Measurements from ENCODE around the gene ZNF556. TPM values are rescaled to one million over a fixed set of nuclear protein-coding genes. Genes with fewer than 3 reads are reported as not detected.

The ZNF556 gene
- polyA plus RNA-seq, 2 of the 4 experiments (the other 2 are of a cell fraction) = not detected

DNA sequence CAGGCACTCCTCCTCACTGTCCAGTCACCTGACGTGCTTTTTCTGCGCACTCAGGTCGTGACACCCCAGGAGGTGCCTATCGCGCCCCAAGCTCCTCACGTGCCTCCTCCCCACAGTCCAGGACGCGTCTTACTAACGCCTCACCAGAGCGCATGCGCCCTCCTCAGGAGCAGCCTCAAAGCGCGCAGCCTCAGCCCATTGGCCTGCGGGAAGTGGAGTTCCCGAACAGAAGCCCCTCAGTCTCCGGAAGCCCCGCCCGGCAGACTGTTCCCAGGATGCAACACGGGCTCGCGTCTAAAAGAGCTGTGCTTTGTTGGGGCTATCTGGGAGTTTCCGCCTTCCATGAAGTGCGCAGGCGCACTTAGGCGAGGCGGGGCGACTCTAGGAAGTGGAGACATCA is 8.3 kb upstream of the ZNF556 start:
- ATAC-seq = no peak
- Histone ChIP-seq H3K4me3 (no peak overlapping the region), H3K4me2 (no peak overlapping the region), H3K4me1 (no peaks in the 10 kb centered on the region), H3K27ac (no peak overlapping the region), H3K9me3 (peaks cover 49% of the 10 kb centered on the region)
- no peak for DNase-seq (ENCODE audit: low read depth in 1 of 2, low spot score in 1 of 2)
- no peak for FAIRE-seq
- POLR2A ChIA-PET = interaction anchor here (0.5 kb wide), 1 partner anchor 412 kb away, joined by 3 read pairs; no protein-coding TSS in a partner anchor
- TF ChIP-seq RNF2 (IDR thresholded peaks at IDR 0.05; ENCODE audit: borderline replicate concordance, low read depth) = no peak
- no peak for TF ChIP-seq EHF (CRISPR knock-in tag; IDR thresholded peaks at IDR 0.05)
- CTCF ChIA-PET = interaction anchor here (0.6 kb wide), 1 partner anchor 39 kb away, joined by 3 read pairs; the partner anchor contains the start of gene ZNF554
- WGBS (ENCODE audit: missing lambda C conversion rate) = 80% methylated on average over 23 of the region's 27 CpGs

GRCh38 chr19:2863816-2864215 is 3.3 kb upstream of the ZNF556 start:
- peaks cover 26% of the 10 kb centered on the region; the same call in 2 of the 3 replicates for H3K9me3 ChIP-seq
- ATAC-seq (no peak), DNase-seq (ENCODE audit: low read depth in 1 of 2, low spot score in 1 of 2) (no peak), FAIRE-seq (no peak)
- ChIA-PET CTCF (interaction anchor here (0.6 kb wide), 1 partner anchor 24 kb away, joined by 3 read pairs; no protein-coding TSS in a partner anchor), POLR2A (no interaction called here)
- 19% methylated on average over 8 of the region's 10 CpGs for WGBS (ENCODE audit: missing lambda C conversion rate)
- H3K27ac ChIP-seq = no peak overlapping the region
- H3K4me3 ChIP-seq = no peak overlapping the region
- H3K4me1 ChIP-seq = no peaks in the 10 kb centered on the region
- no peak overlapping the region for H3K4me2 ChIP-seq
- TF ChIP-seq EHMT2 (IDR thresholded peaks at IDR 0.05; ENCODE audit: low read depth) = no peak
- TF ChIP-seq REST (IDR thresholded peaks at IDR 0.05) = no peak
- TF ChIP-seq, protein P1, sequence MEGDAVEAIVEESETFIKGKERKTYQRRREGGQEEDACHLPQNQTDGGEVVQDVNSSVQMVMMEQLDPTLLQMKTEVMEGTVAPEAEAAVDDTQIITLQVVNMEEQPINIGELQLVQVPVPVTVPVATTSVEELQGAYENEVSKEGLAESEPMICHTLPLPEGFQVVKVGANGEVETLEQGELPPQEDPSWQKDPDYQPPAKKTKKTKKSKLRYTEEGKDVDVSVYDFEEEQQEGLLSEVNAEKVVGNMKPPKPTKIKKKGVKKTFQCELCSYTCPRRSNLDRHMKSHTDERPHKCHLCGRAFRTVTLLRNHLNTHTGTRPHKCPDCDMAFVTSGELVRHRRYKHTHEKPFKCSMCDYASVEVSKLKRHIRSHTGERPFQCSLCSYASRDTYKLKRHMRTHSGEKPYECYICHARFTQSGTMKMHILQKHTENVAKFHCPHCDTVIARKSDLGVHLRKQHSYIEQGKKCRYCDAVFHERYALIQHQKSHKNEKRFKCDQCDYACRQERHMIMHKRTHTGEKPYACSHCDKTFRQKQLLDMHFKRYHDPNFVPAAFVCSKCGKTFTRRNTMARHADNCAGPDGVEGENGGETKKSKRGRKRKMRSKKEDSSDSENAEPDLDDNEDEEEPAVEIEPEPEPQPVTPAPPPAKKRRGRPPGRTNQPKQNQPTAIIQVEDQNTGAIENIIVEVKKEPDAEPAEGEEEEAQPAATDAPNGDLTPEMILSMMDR (IDR thresholded peaks at IDR 0.05) = no peak
- no peak for TF ChIP-seq CHD4 (IDR thresholded peaks at IDR 0.05; ENCODE audit: borderline replicate concordance)
- TF ChIP-seq NR3C1 (IDR thresholded peaks at IDR 0.05) = no peak

GRCh38 chr19:2865334-2866100 is 1.6 kb upstream of the ZNF556 start:
- DNase-seq (ENCODE audit: low read depth in 1 of 2, low spot score in 1 of 2) = no peak
- ChIA-PET CTCF (interaction anchor here (0.6 kb wide), 1 partner anchor 85 kb away, joined by 3 read pairs; no protein-coding TSS in a partner anchor), POLR2A (no interaction called here)
- Histone ChIP-seq H3K4me2 (no peak overlapping the region), H3K27ac (no peak overlapping the region), H3K9me3 (peaks cover 18% of the 10 kb centered on the region; the same call in 2 of the 3 replicates), H3K4me3 (no peak overlapping the region), H3K4me1 (no peaks in the 10 kb centered on the region)
- WGBS (ENCODE audit: missing lambda C conversion rate) = 18% methylated on average over 12 of the region's 12 CpGs
- no peak for TF ChIP-seq FOSL2 (IDR thresholded peaks at IDR 0.05)
- TF ChIP-seq FOSL2 (CRISPR knock-in tag; IDR thresholded peaks at IDR 0.05) = no peak
- TF ChIP-seq ZC3H11A (IDR thresholded peaks at IDR 0.05) = no peak
- TF ChIP-seq ELK1 (IDR thresholded peaks at IDR 0.05; ENCODE audit: low read depth, low read length) = no peak
- TF ChIP-seq TP53 (CRISPR knock-in tag; IDR thresholded peaks at IDR 0.05) = no peak
- no peak for TF ChIP-seq GATA3 (IDR thresholded peaks at IDR 0.05; ENCODE audit: borderline replicate concordance)
- TF ChIP-seq JUN (IDR thresholded peaks at IDR 0.05) = no peak
- TF ChIP-seq SMC3 (IDR thresholded peaks at IDR 0.05) = no peak
- no peak for TF ChIP-seq E2F6 (IDR thresholded peaks at IDR 0.05; ENCODE audit: borderline replicate concordance, low read depth)
- TF ChIP-seq CHD2 (IDR thresholded peaks at IDR 0.05; ENCODE audit: low read length, partially characterized antibody) = no peak
- TF ChIP-seq ZNF302 (CRISPR knock-in tag; IDR thresholded peaks at IDR 0.05) = no peak
- TF ChIP-seq FOXS1 (CRISPR knock-in tag; IDR thresholded peaks at IDR 0.05) = no peak
- no peak for ATAC-seq
- FAIRE-seq = no peak

Data from A549 (cell line).